ENCODE results near the gene ISCA2. TPM values are rescaled to one million over a fixed set of nuclear protein-coding genes. Genes with fewer than 3 reads are reported as not detected.
"Not testable (repeated sequence)": the region's sequence is repeated elsewhere in the genome, so short reads cannot be mapped to it uniquely, and the experiment has no call there.

The ISCA2 gene
- total RNA-seq (10 to 100 TPM; 22.5 to 27.6 TPM), polyA plus RNA-seq (ENCODE audit: insufficient read depth, low read depth, low replicate concordance) (30.3 TPM)
- long read RNA-seq, donor 1, transcript ISCA2-204 (4 exons, 2,626 nt): major isoform, 44 of 49 reads
- long read RNA-seq, donor 1, partial matches to known transcripts: 0 of 49 reads
- long read RNA-seq, donor 1, other reads (novel, unspliced or antisense): 0 of 49 reads
- long read RNA-seq, donor 2, transcript ISCA2-204 (4 exons, 2,626 nt): major isoform, 31 of 32 reads
- long read RNA-seq, donor 2, partial matches to known transcripts: 0 of 32 reads
- long read RNA-seq, donor 2, other reads (novel, unspliced or antisense): 0 of 32 reads

GRCh38 chr14:74493343-74494261 is at the start of gene ISCA2:
Gene ISCA2 (plus strand): TSS chr14:74493765. CDS start chr14:74493775, 10 bp downstream.
- H3K4me1 ChIP-seq: peaks cover 12% of the 10 kb centered on the region
- TF ChIP-seq, protein P1, sequence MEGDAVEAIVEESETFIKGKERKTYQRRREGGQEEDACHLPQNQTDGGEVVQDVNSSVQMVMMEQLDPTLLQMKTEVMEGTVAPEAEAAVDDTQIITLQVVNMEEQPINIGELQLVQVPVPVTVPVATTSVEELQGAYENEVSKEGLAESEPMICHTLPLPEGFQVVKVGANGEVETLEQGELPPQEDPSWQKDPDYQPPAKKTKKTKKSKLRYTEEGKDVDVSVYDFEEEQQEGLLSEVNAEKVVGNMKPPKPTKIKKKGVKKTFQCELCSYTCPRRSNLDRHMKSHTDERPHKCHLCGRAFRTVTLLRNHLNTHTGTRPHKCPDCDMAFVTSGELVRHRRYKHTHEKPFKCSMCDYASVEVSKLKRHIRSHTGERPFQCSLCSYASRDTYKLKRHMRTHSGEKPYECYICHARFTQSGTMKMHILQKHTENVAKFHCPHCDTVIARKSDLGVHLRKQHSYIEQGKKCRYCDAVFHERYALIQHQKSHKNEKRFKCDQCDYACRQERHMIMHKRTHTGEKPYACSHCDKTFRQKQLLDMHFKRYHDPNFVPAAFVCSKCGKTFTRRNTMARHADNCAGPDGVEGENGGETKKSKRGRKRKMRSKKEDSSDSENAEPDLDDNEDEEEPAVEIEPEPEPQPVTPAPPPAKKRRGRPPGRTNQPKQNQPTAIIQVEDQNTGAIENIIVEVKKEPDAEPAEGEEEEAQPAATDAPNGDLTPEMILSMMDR (IDR thresholded peaks at IDR 0.05): no peak
- TF ChIP-seq POLR2A (IDR thresholded peaks at IDR 0.05): peak; percentile 72

DNA sequence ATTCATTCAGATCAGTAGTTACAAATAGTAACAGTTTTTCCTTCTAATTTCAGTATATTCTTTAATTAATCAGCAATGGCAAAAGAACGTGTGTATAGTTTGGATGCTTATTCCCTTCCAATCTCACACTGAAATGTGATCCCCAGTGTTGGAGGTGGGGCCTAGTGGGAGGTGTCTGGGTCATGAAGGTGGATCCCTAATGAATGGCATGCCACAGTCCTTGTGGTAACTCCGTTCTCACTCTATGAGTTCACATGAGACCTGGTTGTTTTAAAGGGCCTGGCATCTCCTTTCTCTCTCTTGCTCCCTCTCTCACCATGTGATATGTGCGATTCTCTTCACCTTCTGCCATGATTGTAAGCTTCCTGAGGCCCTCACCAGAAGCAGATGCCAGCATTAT is 48.7 kb upstream of the ISCA2 start:
- no peak overlapping the region for H3K4me3 ChIP-seq
- no peaks in the 10 kb centered on the region for H3K27me3 ChIP-seq
- intact Hi-C loops (cut with DNase I; ENCODE audit: low total_unique reads): no loop called here
- H3K36me3 ChIP-seq (ENCODE audit: low read depth, missing control alignments): no peaks in the 10 kb centered on the region
- no peak for DNase-seq
- 23 to 47% methylated on average over 3 of the region's 3 CpGs for WGBS, 2 donors
- H3K4me1 ChIP-seq: no peaks in the 10 kb centered on the region
- H3K27ac ChIP-seq: no peak overlapping the region
- H3K9me3 ChIP-seq: no peaks in the 10 kb centered on the region
- TF ChIP-seq POLR2A (IDR thresholded peaks at IDR 0.05): no peak
- TF ChIP-seq, protein P1 (IDR thresholded peaks at IDR 0.05): no peak

More at GRCh38 chr14:74493343-74494261, at the start of gene ISCA2:
- Histone ChIP-seq H3K27ac (peak within 1 kb of the TSS; percentile 94 to 97), H3K4me3 (peak within 1 kb of the TSS; percentile 78 to 94), H3K9me3 (no peaks in the 10 kb centered on the region), H3K36me3 (ENCODE audit: low read depth, missing control alignments) (no peaks in the 10 kb centered on the region), H3K27me3 (no peaks in the 10 kb centered on the region)
- 1% methylated on average over 47 to 66 of the region's 73 CpGs for WGBS, 2 donors
- intact Hi-C loops (cut with DNase I; ENCODE audit: low total_unique reads): no loop called here
- peak; percentile 100 for DNase-seq

DNA sequence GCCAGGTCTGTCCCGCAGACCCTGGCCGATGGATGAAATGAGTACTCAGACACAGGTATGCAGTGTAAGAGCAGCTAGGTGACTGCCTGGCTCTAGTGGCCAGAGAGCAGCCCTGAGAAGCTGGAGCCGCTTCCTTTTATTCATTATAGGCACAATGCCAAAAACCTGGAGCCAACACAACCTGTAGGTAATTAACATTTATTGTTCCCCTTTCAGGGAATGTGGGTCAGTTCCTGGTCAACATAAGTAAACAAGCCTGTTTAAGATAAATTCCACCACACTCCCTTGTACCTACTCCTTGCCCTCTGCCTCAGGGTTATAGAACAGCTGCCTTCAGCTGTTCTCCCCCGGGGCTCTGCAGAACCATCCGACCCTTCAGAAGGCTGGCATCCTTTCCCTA is 39.2 kb upstream of the ISCA2 start:
- H3K36me3 ChIP-seq (ENCODE audit: low read depth, missing control alignments); H3K4me1 ChIP-seq; H3K27ac ChIP-seq; intact Hi-C loops (cut with DNase I; ENCODE audit: low total_unique reads); DNase-seq; H3K27me3 ChIP-seq; H3K9me3 ChIP-seq; H3K4me3 ChIP-seq: not testable (repeated sequence)
- WGBS, 2 donors: 62 to 70% methylated on average over 5 of the region's 5 CpGs

DNA sequence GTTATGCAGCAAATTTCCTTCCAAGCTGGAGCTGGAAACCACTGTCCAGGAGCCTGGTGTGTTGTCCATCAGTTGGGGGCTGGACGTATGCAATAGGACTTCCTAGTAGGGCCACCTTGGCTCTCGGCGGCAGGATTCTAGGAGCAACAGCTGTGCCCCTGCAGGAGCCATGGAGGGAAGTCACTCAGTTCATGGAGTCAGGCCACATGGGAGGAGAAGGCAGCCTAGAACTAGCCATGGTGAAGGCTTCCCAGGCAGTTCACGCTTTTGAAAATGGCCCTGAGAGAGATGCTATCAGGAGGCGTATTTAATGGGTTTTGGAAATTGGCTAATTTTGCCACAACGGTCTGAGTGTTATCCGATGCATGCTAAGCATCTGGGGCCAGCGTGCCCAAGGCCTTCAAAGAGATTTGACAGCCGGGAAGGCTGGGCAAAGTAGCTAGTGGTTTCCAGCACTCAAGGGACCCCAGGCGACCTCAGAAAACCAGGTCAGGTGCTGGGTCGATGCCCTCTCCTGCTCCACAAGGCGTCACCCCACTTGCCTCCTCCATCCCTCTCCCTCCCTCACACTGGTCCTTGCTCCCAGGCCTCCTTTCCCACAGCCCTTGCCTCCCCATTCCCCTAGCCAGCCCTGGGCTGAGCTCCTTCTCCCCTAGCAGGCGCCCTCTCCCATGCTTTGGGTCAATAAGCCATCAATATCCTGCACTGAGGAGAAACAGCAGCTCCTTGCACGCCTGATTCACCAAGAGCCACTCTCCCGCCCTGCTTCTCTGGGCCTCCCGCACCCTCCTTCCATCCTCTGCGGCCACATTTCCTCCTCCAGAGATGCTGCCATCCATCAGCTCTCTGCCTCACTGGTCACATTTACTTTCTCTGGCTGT is 36.6 kb upstream of the ISCA2 start:
- no peaks in the 10 kb centered on the region for H3K9me3 ChIP-seq
- H3K4me3 ChIP-seq: no peak overlapping the region
- H3K27me3 ChIP-seq: no peaks in the 10 kb centered on the region
- 77 to 88% methylated on average over 13 to 17 of the region's 17 CpGs for WGBS, 2 donors
- DNase-seq: no peak
- intact Hi-C loops (cut with DNase I; ENCODE audit: low total_unique reads): no loop called here
- no peak overlapping the region for H3K27ac ChIP-seq
- peaks cover 4% of the 10 kb centered on the region for H3K4me1 ChIP-seq
- no peaks in the 10 kb centered on the region for H3K36me3 ChIP-seq (ENCODE audit: low read depth, missing control alignments)
- no peak for TF ChIP-seq POLR2A (IDR thresholded peaks at IDR 0.05)
- TF ChIP-seq, protein P1 (IDR thresholded peaks at IDR 0.05): no peak

Measured in testis (tissue), 5 donors.